H1 (cell line): ENCODE results near the gene GGTLC3. TPM values are rescaled to one million over a fixed set of nuclear protein-coding genes. Genes with fewer than 3 reads are reported as not detected.
"Not testable (repeated sequence)": the region's sequence is repeated elsewhere in the genome, so short reads cannot be mapped to it uniquely, and the experiment has no call there.

Source experiments
- CTCF ChIA-PET: fragments of 300-600 bp; sonication (Branson Sonifier 250); formaldehyde crosslinking; loops from one replicate; lab custom pipeline; 2021; ENCODE audit not compliant: partially characterized antibody; lab: Charles Lee
- POLR2A ChIA-PET: fragments of 300-600 bp; sonication (Branson Sonifier 250); formaldehyde crosslinking; loops from one replicate; lab custom pipeline; 2021; ENCODE audit warnings: inconsistent platforms; ENCODE audit not compliant: partially characterized antibody; lab: Charles Lee
- DNase-seq, 2 experiments: peaks; one replicate each; pipeline versions ENCODE4 v3.0.0 to v3.0.0-alpha.2; 2010 to 2022; ENCODE audit warnings: low spot score in 2 of 2, low read depth in 1 of 2, mixed read lengths in 1 of 2
- FAIRE-seq: peaks from 2 replicates; lab custom pipeline; 2011; peaks lifted over from hg19 to GRCh38; lab: Jason Lieb, UNC
- H2AFZ ChIP-seq: 2 replicates; pipeline ENCODE4 v1.8.1; 2012; ENCODE audit warnings: low read length, inconsistent platforms
- H2AK5ac ChIP-seq: 2 replicates; pipeline ENCODE4 v1.6.1; 2013; ENCODE audit warnings: low read depth, low read length
- H2BK120ac ChIP-seq: replicated peaks from 2 replicates; pipeline ENCODE3; 2013; ENCODE audit warnings: low read depth, low read length, inconsistent platforms
- H2BK12ac ChIP-seq: 2 replicates; pipeline ENCODE4 v1.6.1; 2013; ENCODE audit warnings: low read depth, low read length
- H2BK15ac ChIP-seq: 2 replicates; pipeline ENCODE4 v1.6.1; 2013; ENCODE audit warnings: low read length
- H2BK20ac ChIP-seq: 2 replicates; pipeline ENCODE4 v1.6.1; 2013; ENCODE audit warnings: low read length
- H2BK5ac ChIP-seq: 2 replicates; pipeline ENCODE4 v1.6.1; 2013; ENCODE audit warnings: low read depth, low read length
- H3K14ac ChIP-seq: 2 replicates; pipeline ENCODE4 v1.6.1; 2013; ENCODE audit warnings: inconsistent platforms; ENCODE audit not compliant: insufficient read length
- H3K18ac ChIP-seq: 2 replicates; pipeline ENCODE4 v1.6.1; 2013; ENCODE audit warnings: low read length; ENCODE audit errors: extremely low read depth
- H3K23ac ChIP-seq: 2 replicates; pipeline ENCODE4 v1.6.1; 2013; ENCODE audit warnings: inconsistent platforms; ENCODE audit not compliant: insufficient read length
- H3K23me2 ChIP-seq: 2 replicates; pipeline ENCODE4 v1.6.1; 2013; ENCODE audit warnings: low read depth, low read length
- H3K27ac ChIP-seq: 2 replicates; pipeline ENCODE4 v1.6.1; 2011; ENCODE audit warnings: low read depth, low read length, inconsistent platforms
- H3K27me3 ChIP-seq, 4 experiments: replicated peaks in 1 of 4; 1 replicate in 1 of 4; 2 replicates in 3 of 4; pipeline versions ENCODE4 v1.6.1 to v1.8.1; 2011 to 2013; ENCODE audit warnings: low read length in 3 of 4, mild to moderate bottlenecking in 3 of 4, inconsistent platforms in 2 of 4, mixed read lengths in 2 of 4, moderate library complexity in 1 of 4; ENCODE audit not compliant: control insufficient read depth in 3 of 4, insufficient read depth in 3 of 4; ENCODE audit errors: extremely low read depth in 1 of 4
- H3K36me3 ChIP-seq, 4 experiments: 2 replicates each; pipeline versions ENCODE4 v1.6.1 to v1.8.1; 2011 to 2013; ENCODE audit warnings: mild to moderate bottlenecking in 4 of 4, low read length in 3 of 4, moderate library complexity in 2 of 4, control low read depth in 1 of 4, inconsistent platforms in 1 of 4; ENCODE audit not compliant: insufficient read depth in 4 of 4, control insufficient read depth in 2 of 4
- H3K4ac ChIP-seq: replicated peaks from 2 replicates; pipeline ENCODE3; 2013; ENCODE audit warnings: low read length, low read depth, mixed read lengths, inconsistent platforms; ENCODE audit not compliant: insufficient read length
- H3K4me1 ChIP-seq, 4 experiments: replicated peaks in 1 of 4; 1 replicate in 1 of 4; 2 replicates in 3 of 4; pipeline versions ENCODE4 v1.6.1 to v1.8.1; 2011 to 2013; ENCODE audit warnings: low read length in 3 of 4, inconsistent platforms in 2 of 4, mixed read lengths in 1 of 4; ENCODE audit not compliant: insufficient read depth in 4 of 4, control insufficient read depth in 3 of 4
- H3K4me2 ChIP-seq, 2 experiments: 2 replicates each; pipeline versions ENCODE4 v1.6.1 to v1.8.1; 2011 to 2013; ENCODE audit warnings: low read depth in 2 of 2, low read length in 2 of 2, control low read depth in 1 of 2, inconsistent platforms in 1 of 2, mild to moderate bottlenecking in 1 of 2; ENCODE audit not compliant: insufficient read depth in 1 of 2
- H3K4me3 ChIP-seq, 4 experiments: fragments of 200-600, 300-600 bp in 1 of 4; sonication (generic), shearing (Covaris generic), sonication (Bioruptor Twin) in 1 of 4; 2 replicates each; pipeline versions ENCODE4 v1.5.1 to v1.8.1; 2011 to 2016; ENCODE audit warnings: low read length in 4 of 4, low read depth in 3 of 4, control low read depth in 2 of 4, inconsistent platforms in 2 of 4, mild to moderate bottlenecking in 2 of 4, mixed read lengths in 1 of 4, moderate library complexity in 1 of 4; ENCODE audit not compliant: insufficient read depth in 2 of 4; ENCODE audit errors: extremely low read depth in 1 of 4
- H3K56ac ChIP-seq: replicated peaks from 2 replicates; pipeline ENCODE3; 2013; ENCODE audit warnings: low read depth, mild to moderate bottlenecking, mixed read lengths, low read length, inconsistent platforms; ENCODE audit not compliant: insufficient read length
- H3K79me1 ChIP-seq: 2 replicates; pipeline ENCODE4 v1.6.1; 2013; ENCODE audit warnings: low read depth, low read length, control low read depth
- H3K79me2 ChIP-seq, 2 experiments: 2 replicates each; pipeline versions ENCODE4 v1.6.1 to v1.8.1; 2012 to 2013; ENCODE audit warnings: low read length in 2 of 2, mild to moderate bottlenecking in 2 of 2, inconsistent platforms in 1 of 2; ENCODE audit not compliant: insufficient read depth in 2 of 2, control insufficient read depth in 1 of 2
- H3K9ac ChIP-seq, 4 experiments: replicated peaks in 1 of 4; 1 replicate in 1 of 4; 2 replicates in 3 of 4; pipeline versions ENCODE4 v1.6.1 to v1.8.1; 2011 to 2013; ENCODE audit warnings: low read depth in 3 of 4, low read length in 3 of 4, control low read depth in 2 of 4, mild to moderate bottlenecking in 2 of 4, moderate library complexity in 2 of 4, inconsistent platforms in 1 of 4; ENCODE audit errors: extremely low read depth in 1 of 4
- H3K9me3 ChIP-seq, 2 experiments: 2 replicates each; pipeline versions ENCODE4 v1.6.1 to v1.8.1; 2012 to 2013; ENCODE audit warnings: mild to moderate bottlenecking in 2 of 2, moderate library complexity in 2 of 2, control low read depth in 1 of 2, inconsistent platforms in 1 of 2, low read depth in 1 of 2, low read length in 1 of 2, mixed read lengths in 1 of 2; ENCODE audit not compliant: insufficient read depth in 2 of 2
- H4K20me1 ChIP-seq, 2 experiments: replicated peaks in 1 of 2; 2 replicates each; pipeline versions ENCODE3 to v1.8.1; 2011 to 2013; ENCODE audit warnings: inconsistent platforms in 2 of 2, low read length in 2 of 2, mild to moderate bottlenecking in 1 of 2; ENCODE audit not compliant: insufficient read depth in 2 of 2, control insufficient read depth in 1 of 2
- H4K5ac ChIP-seq: 2 replicates; pipeline ENCODE4 v1.6.1; 2013; ENCODE audit warnings: low read length, low read depth, mixed read lengths, inconsistent platforms; ENCODE audit not compliant: insufficient read length
- H4K8ac ChIP-seq: 2 replicates; pipeline ENCODE4 v1.8.0; 2013; ENCODE audit warnings: mild to moderate bottlenecking, moderate library complexity, low read length, inconsistent platforms; ENCODE audit not compliant: insufficient read depth; ENCODE audit errors: extremely low read depth
- H4K91ac ChIP-seq: replicated peaks from 2 replicates; pipeline ENCODE3; 2013; ENCODE audit warnings: low read length, mixed read lengths, inconsistent platforms; ENCODE audit not compliant: insufficient read length
- WGBS, 2 experiments: shearing (Covaris generic) in 1 of 2; methylation state at CpG; one replicate each; pipeline versions ENCODE4 v1.1.6 to v1.1.7; 2013 to 2015; ENCODE audit warnings: low lambda C conversion rate in 2 of 2, mixed read lengths in 2 of 2, inconsistent platforms in 1 of 2, low coverage in 1 of 2, missing lambda C conversion rate in 1 of 2; ENCODE audit not compliant: insufficient replicate concordance in 2 of 2, insufficient coverage in 1 of 2, insufficient read length in 1 of 2; ENCODE audit errors: extremely low coverage in 1 of 2, missing lambda C conversion rate in 1 of 2; 5-methylcytosine and 5-hydroxymethylcytosine counted together
- polyA plus RNA-seq, 7 experiments: library from polyadenylated mRNA; depleted of rRNA in 3 of 7; stranded (reverse) in 5 of 7; unstranded in 2 of 7; fragments of >200 nt in 5 of 7; fragments of 200-250 nt in 2 of 7; gene quantifications; 1 replicate in 5 of 7; 2 replicates in 1 of 7; 4 replicates in 1 of 7; pipeline versions ENCODE4 v1.2.1 to v1.2.3, GENCODE V29; 2011 to 2013; ENCODE audit warnings: missing spikeins in 2 of 7, mixed read lengths in 2 of 7
- total RNA-seq: library from RNA; stranded (reverse); fragmentation: NEBNext Ultra II Directional; extraction: Animal tissue kit (Norgen Biotek cat#: 25700); gene quantifications from 2 replicates; pipeline ENCODE4 v1.2.1, GENCODE V29; 2021

The GGTLC3 gene
- total and polyA plus RNA-seq, 2 of the 8 experiments (the other 6 are each of a cell fraction or from before 2014, with no cell fraction given): not detected

- H2BK20ac ChIP-seq, CTCF ChIA-PET, POLR2A ChIA-PET, H4K91ac ChIP-seq, H3K14ac ChIP-seq, H2BK5ac ChIP-seq, H4K20me1 ChIP-seq, H3K79me2 ChIP-seq, H3K4ac ChIP-seq, H3K18ac ChIP-seq, H2BK120ac ChIP-seq, H2BK12ac ChIP-seq, H2AK5ac ChIP-seq, H2AFZ ChIP-seq, H3K27me3 ChIP-seq, H3K9me3 ChIP-seq, H3K4me2 ChIP-seq, H3K23me2 ChIP-seq, H3K4me1 ChIP-seq, H4K8ac ChIP-seq, H4K5ac ChIP-seq, H3K27ac ChIP-seq, H3K9ac ChIP-seq, H3K56ac ChIP-seq, H3K36me3 ChIP-seq, H3K79me1 ChIP-seq, FAIRE-seq, H3K23ac ChIP-seq, DNase-seq, H2BK15ac ChIP-seq, H3K4me3 ChIP-seq: not testable (repeated sequence)
- no CpG with 5 or more reads among the region's 22 CpGs for WGBS, 2 experiments
Measured at GRCh38 chr22:18554280-18555256, 36.6 kb upstream of the GGTLC3 start.
